ENCODE data around the gene JAG2.

- no peak for TF ChIP-seq CTCF (IDR thresholded peaks at IDR 0.05)
- TF ChIP-seq POLR2A (IDR thresholded peaks at IDR 0.05) = no peak
Observed at GRCh38 chr14:105093038-105093430, 75.5 kb downstream of the JAG2 start.
